Breast epithelium (tissue), 3 donors: ENCODE measurements around the gene ATP2B2.

Source experiments
- POLR2A ChIP-seq: fragments of 450-650 bp; IDR thresholded peaks from one replicate; pipeline ENCODE4 v1.6.1; 2016; ENCODE audit warnings: antibody characterized with exemption, mild to moderate bottlenecking, moderate library complexity
- POLR2AphosphoS5 ChIP-seq, 3 donors: sonication (generic); formaldehyde crosslinking; IDR thresholded peaks; one replicate each; pipeline ENCODE4 v1.6.1; 2017; ENCODE audit warnings: antibody characterized with exemption in 3 of 3
- TF ChIP-seq, protein P1 (sequence below), 3 donors: fragments of 450-650 bp; IDR thresholded peaks; one replicate each; pipeline ENCODE4 v1.5.1; 2016 to 2017; ENCODE audit warnings: antibody characterized with exemption in 3 of 3, mild to moderate bottlenecking in 3 of 3, moderate library complexity in 3 of 3

DNA sequence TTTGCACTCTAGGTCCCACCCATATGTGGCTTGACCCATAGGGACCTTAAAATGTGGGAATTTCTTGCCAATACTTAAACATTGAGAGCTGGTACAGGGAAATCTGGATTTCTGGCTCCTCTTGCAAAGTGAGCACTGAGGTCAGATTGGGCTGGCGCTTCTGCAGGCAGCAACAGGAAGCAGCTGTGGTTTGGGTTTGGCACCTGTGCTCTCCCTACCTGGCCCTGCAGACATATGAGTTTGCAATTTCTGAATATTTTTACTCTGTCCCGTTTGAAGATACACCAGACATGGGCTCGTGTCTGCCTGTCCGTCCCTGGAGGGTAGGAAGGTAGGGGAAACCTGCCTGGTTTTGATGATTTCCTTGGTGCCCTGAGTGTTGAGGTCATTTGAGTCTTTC lies 109.7 kb downstream of the ATP2B2 start:
- TF ChIP-seq, protein P1, sequence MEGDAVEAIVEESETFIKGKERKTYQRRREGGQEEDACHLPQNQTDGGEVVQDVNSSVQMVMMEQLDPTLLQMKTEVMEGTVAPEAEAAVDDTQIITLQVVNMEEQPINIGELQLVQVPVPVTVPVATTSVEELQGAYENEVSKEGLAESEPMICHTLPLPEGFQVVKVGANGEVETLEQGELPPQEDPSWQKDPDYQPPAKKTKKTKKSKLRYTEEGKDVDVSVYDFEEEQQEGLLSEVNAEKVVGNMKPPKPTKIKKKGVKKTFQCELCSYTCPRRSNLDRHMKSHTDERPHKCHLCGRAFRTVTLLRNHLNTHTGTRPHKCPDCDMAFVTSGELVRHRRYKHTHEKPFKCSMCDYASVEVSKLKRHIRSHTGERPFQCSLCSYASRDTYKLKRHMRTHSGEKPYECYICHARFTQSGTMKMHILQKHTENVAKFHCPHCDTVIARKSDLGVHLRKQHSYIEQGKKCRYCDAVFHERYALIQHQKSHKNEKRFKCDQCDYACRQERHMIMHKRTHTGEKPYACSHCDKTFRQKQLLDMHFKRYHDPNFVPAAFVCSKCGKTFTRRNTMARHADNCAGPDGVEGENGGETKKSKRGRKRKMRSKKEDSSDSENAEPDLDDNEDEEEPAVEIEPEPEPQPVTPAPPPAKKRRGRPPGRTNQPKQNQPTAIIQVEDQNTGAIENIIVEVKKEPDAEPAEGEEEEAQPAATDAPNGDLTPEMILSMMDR (IDR thresholded peaks at IDR 0.05) = no peak
- TF ChIP-seq POLR2A (no peak), POLR2AphosphoS5 (IDR thresholded peaks at IDR 0.05) (peak in 1 of 3 donors; percentile 24)
